OCI-LY7 (cell line): ENCODE results near the gene ACSM2A. TPM values are rescaled to one million over a fixed set of nuclear protein-coding genes. Genes with fewer than 3 reads are reported as not detected.
"Not testable (repeated sequence)": the region's sequence is repeated elsewhere in the genome, so short reads cannot be mapped to it uniquely, and the experiment has no call there.

Experiments
- BruUV-seq: library from RNA; stranded (reverse); fragments of 400-500 nt; replicated peaks from 2 replicates; lab custom pipeline; 2021; lab: Mats Ljungman, UMichigan
- CTCF ChIA-PET: fragments of 300-600 bp; sonication (Branson Sonifier 250); formaldehyde crosslinking; loops from one replicate; lab custom pipeline; 2022; ENCODE audit warnings: antibody characterized with exemption; ENCODE audit not compliant: unreplicated experiment; lab: Charles Lee
- POLR2A ChIA-PET: fragments of 300-600 bp; sonication (Branson Sonifier 250); formaldehyde crosslinking; loops from one replicate; lab custom pipeline; 2022; ENCODE audit warnings: antibody characterized with exemption; lab: Charles Lee
- DNase-seq: peaks from one replicate; pipeline ENCODE4 v3.0.0-alpha.2; 2015; ENCODE audit warnings: low spot score
- H2AFZ ChIP-seq: fragments of 200-600 bp; sonication (generic), shearing (Covaris generic); 2 replicates; pipeline ENCODE4 v1.6.1; 2014; ENCODE audit warnings: mild to moderate bottlenecking, antibody characterized with exemption, low read length, moderate library complexity
- H3K27ac ChIP-seq: fragments of 200-600 bp; sonication (generic); 2 replicates; pipeline ENCODE4 v1.5.1; 2014; ENCODE audit warnings: mixed run types, low read depth, mild to moderate bottlenecking, moderate library complexity, low read length, inconsistent platforms; ENCODE audit not compliant: poor library complexity, severe bottlenecking
- H3K36me3 ChIP-seq: fragments of 200-600 bp; sonication (generic); 2 replicates; pipeline ENCODE4 v1.6.1; 2014; ENCODE audit warnings: mild to moderate bottlenecking, antibody characterized with exemption, low read length, moderate library complexity, mixed read lengths; ENCODE audit not compliant: insufficient read depth
- H3K4me1 ChIP-seq: fragments of 200-600 bp; sonication (generic); 2 replicates; pipeline ENCODE4 v1.5.1; 2014; ENCODE audit warnings: mild to moderate bottlenecking, low read length; ENCODE audit not compliant: insufficient read depth, poor library complexity, severe bottlenecking
- H3K4me2 ChIP-seq: fragments of 200-600 bp; sonication (generic); 2 replicates; pipeline ENCODE4 v1.6.1; 2014; ENCODE audit warnings: mild to moderate bottlenecking, low read length
- H3K4me3 ChIP-seq: fragments of 200-600 bp; sonication (generic); 2 replicates; pipeline ENCODE4 v1.5.1; 2014; ENCODE audit warnings: mild to moderate bottlenecking, low read depth, low read length; ENCODE audit not compliant: poor library complexity, severe bottlenecking
- H3K79me2 ChIP-seq: fragments of 200-600 bp; sonication (generic); 2 replicates; pipeline ENCODE4 v1.6.1; 2016; ENCODE audit warnings: low read depth, mild to moderate bottlenecking, low read length, moderate library complexity, mixed read lengths; ENCODE audit not compliant: insufficient read depth
- H3K9me2 ChIP-seq: fragments of 200-600 bp; sonication (generic); 2 replicates; pipeline ENCODE4 v1.6.1; 2016; ENCODE audit warnings: mild to moderate bottlenecking, low read length, mixed read lengths; ENCODE audit not compliant: insufficient read depth
- H3K9me3 ChIP-seq: fragments of 200-600 bp; sonication (generic); 2 replicates; pipeline ENCODE4 v1.6.1; 2014; ENCODE audit warnings: mild to moderate bottlenecking, mixed run types, low read length, mixed read lengths
- H4K20me1 ChIP-seq: fragments of 200-600 bp; sonication (generic); 2 replicates; pipeline ENCODE4 v1.6.1; 2014; ENCODE audit warnings: mild to moderate bottlenecking, antibody characterized with exemption, low read length, moderate library complexity, mixed read lengths; ENCODE audit not compliant: insufficient read depth
- EZH2phosphoT487 ChIP-seq: fragments of 200-600 bp; sonication (generic); IDR thresholded peaks from 2 replicates; pipeline ENCODE4 v1.6.1; 2018; ENCODE audit warnings: low read depth, borderline replicate concordance, mild to moderate bottlenecking, mixed run types, antibody characterized with exemption, low read length, moderate library complexity, mixed read lengths
- intact Hi-C: fragments of 100-400 bp; cut with micrococcal nuclease; formaldehyde crosslinking; loops from one replicate; pipeline ENCODE4 v1.10.0; 2022; ENCODE audit not compliant: unreplicated experiment
- total RNA-seq, 2 experiments: library from RNA; depleted of rRNA in 1 of 2; stranded (reverse); fragments of >200 nt in 1 of 2; shearing (Covaris generic) in 1 of 2; gene quantifications; 2 replicates each; pipeline ENCODE4 v1.2.3, GENCODE V29; 2014 to 2022
- TF ChIP-seq, protein P1 (sequence below): fragments of 200-600 bp; sonication (generic); conservative IDR thresholded peaks from 2 replicates; pipeline ENCODE4 v1.5.1; 2014; ENCODE audit warnings: mild to moderate bottlenecking, antibody characterized with exemption, low read length, moderate library complexity, mixed read lengths

ACSM2A gene
- total RNA-seq, 2 experiments from 2014 or later = not detected

DNA sequence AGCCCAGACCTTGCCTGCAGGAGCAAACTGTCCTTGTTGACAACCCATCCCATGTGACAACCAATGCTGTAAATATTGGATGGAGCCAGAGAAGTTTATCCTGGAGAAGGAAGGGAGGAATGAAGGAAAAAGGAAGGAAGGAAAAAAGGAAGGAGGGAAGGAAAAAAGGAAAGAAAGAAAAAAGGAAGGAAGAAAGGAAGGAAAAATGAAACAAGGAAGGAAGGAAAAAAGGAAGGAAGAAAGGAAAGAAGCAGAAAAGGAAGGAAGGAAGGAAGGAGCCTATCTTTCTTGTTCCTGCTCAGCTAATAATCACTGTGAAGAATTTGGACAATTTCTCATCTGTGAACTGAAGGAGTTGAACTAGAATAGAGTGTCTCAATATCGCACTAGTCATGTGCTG is 68.8 kb downstream of the ACSM2A start:
- H3K4me1 ChIP-seq = no peaks in the 10 kb centered on the region
- no peaks in the 10 kb centered on the region for H3K36me3 ChIP-seq
- H3K4me3 ChIP-seq = no peak overlapping the region
- intact Hi-C loops = no loop called here
- H3K9me3 ChIP-seq = no peaks in the 10 kb centered on the region
- TF ChIP-seq, protein P1, sequence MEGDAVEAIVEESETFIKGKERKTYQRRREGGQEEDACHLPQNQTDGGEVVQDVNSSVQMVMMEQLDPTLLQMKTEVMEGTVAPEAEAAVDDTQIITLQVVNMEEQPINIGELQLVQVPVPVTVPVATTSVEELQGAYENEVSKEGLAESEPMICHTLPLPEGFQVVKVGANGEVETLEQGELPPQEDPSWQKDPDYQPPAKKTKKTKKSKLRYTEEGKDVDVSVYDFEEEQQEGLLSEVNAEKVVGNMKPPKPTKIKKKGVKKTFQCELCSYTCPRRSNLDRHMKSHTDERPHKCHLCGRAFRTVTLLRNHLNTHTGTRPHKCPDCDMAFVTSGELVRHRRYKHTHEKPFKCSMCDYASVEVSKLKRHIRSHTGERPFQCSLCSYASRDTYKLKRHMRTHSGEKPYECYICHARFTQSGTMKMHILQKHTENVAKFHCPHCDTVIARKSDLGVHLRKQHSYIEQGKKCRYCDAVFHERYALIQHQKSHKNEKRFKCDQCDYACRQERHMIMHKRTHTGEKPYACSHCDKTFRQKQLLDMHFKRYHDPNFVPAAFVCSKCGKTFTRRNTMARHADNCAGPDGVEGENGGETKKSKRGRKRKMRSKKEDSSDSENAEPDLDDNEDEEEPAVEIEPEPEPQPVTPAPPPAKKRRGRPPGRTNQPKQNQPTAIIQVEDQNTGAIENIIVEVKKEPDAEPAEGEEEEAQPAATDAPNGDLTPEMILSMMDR = no peak
- TF ChIP-seq EZH2phosphoT487 = no peak
- POLR2A ChIA-PET = interaction anchor here (0.7 to 0.8 kb wide), 2 partner anchors 9 to 768 kb away, joined by 3 read pairs; no protein-coding TSS in a partner anchor
- no peak for DNase-seq
- CTCF ChIA-PET = no interaction called here
- no peaks in the 10 kb centered on the region for H4K20me1 ChIP-seq
- H2AFZ ChIP-seq = no peak overlapping the region
- no peak overlapping the region for H3K27ac ChIP-seq
- H3K79me2 ChIP-seq = no peaks in the 10 kb centered on the region
- H3K9me2 ChIP-seq = no peaks in the 10 kb centered on the region
- no TSS peak for BruUV-seq
- H3K4me2 ChIP-seq = no peak overlapping the region

GRCh38 chr16:20531795-20532194 is 80.5 kb downstream of the ACSM2A start:
- H3K9me2 ChIP-seq, intact Hi-C loops, H2AFZ ChIP-seq, DNase-seq, H4K20me1 ChIP-seq, H3K36me3 ChIP-seq, H3K4me1 ChIP-seq, BruUV-seq, H3K4me3 ChIP-seq, H3K9me3 ChIP-seq, H3K4me2 ChIP-seq, H3K79me2 ChIP-seq, CTCF ChIA-PET, POLR2A ChIA-PET, H3K27ac ChIP-seq: not testable (repeated sequence)

DNA sequence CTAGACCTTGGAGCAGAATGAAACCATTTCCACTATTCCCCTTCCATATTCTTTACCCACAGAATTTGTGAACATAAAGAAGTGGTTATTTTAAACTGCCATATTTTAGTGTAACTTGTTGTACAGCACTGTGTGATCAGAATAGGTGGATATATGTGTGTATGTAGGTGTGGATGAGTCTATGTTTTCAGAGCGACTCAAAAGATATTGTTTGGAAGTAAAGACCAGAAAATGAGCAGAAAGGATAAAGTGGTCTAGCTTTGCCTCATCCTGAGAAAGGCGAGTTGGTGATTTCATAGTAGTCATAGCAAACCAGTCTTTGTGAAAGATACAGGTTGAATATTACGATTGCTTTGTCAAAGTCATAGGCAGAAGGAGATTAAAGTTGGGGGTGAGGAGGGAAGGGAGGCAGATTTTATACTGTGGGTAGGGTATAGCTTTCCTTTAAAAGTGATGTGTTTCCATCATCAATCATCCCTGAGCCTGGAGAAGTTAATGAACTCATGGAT is 81.0 kb downstream of the ACSM2A start:
- DNase-seq, H3K9me3 ChIP-seq, POLR2A ChIA-PET, H2AFZ ChIP-seq, CTCF ChIA-PET, intact Hi-C loops, H3K4me2 ChIP-seq, H3K27ac ChIP-seq, H3K36me3 ChIP-seq, H3K4me3 ChIP-seq, BruUV-seq, H4K20me1 ChIP-seq, H3K9me2 ChIP-seq, H3K4me1 ChIP-seq, H3K79me2 ChIP-seq: not testable (repeated sequence)

- BruUV-seq, DNase-seq, H4K20me1 ChIP-seq, H3K9me2 ChIP-seq, H3K4me2 ChIP-seq, H3K4me3 ChIP-seq, H3K9me3 ChIP-seq, H3K27ac ChIP-seq, CTCF ChIA-PET, H3K79me2 ChIP-seq, intact Hi-C loops, H3K4me1 ChIP-seq, H3K36me3 ChIP-seq, H2AFZ ChIP-seq, POLR2A ChIA-PET: not testable (repeated sequence)
These were observed 85.3 kb downstream of the ACSM2A start for GRCh38 chr16:20536669-20537068.

Other genes starting within 250 kb of the ACSM2A start
- not detected in 2 replicates for gene GP2, start 124.0 kb upstream of the ACSM2A start, total RNA-seq (2014; rRNA removed; shearing (Covaris generic))
- gene GP2, start 124.0 kb upstream of the ACSM2A start, total RNA-seq (2022) = not detected in 2 replicates
- not detected in 2 replicates for gene UMOD, start 98.8 kb upstream of the ACSM2A start, total RNA-seq (2014; rRNA removed; shearing (Covaris generic))
- gene UMOD, start 98.8 kb upstream of the ACSM2A start, total RNA-seq (2022) = not detected in 2 replicates
- gene PDILT, start 46.8 kb upstream of the ACSM2A start, total RNA-seq (2014; rRNA removed; shearing (Covaris generic)) = not detected in 2 replicates
- gene PDILT, start 46.8 kb upstream of the ACSM2A start, total RNA-seq (2022) = not detected in 2 replicates
- gene ACSM5, start 42.0 kb upstream of the ACSM2A start, total RNA-seq (2014; rRNA removed; shearing (Covaris generic)) = not detected in 2 replicates
- gene ACSM5, start 42.0 kb upstream of the ACSM2A start, total RNA-seq (2022) = not detected in 2 replicates
- not detected in 2 replicates for gene ACSM2B, start 124.8 kb downstream of the ACSM2A start, total RNA-seq (2014; rRNA removed; shearing (Covaris generic))
- not detected in 2 replicates for gene ACSM2B, start 124.8 kb downstream of the ACSM2A start, total RNA-seq (2022)
- gene ACSM1, start 246.2 kb downstream of the ACSM2A start, total RNA-seq (2014; rRNA removed; shearing (Covaris generic)) = not detected in 2 replicates
- not detected in 2 replicates for gene ACSM1, start 246.2 kb downstream of the ACSM2A start, total RNA-seq (2022)